GM10248 (cell line): ENCODE measurements around the gene RARRES2.
"Not testable (repeated sequence)": the region's sequence is repeated elsewhere in the genome, so short reads cannot be mapped to it uniquely, and the experiment has no call there.

Experiments
- CTCF ChIA-PET: fragments of 300-600 bp; sonication (Branson Sonifier 250); formaldehyde crosslinking; extraction: SDS; loops from one replicate; lab custom pipeline; 2021; ENCODE audit warnings: antibody characterized with exemption; lab: Yijun Ruan, JAX
- POLR2A ChIA-PET: fragments of 350-650 bp; sonication (Branson Sonifier 250); formaldehyde crosslinking; extraction: SDS; loops from one replicate; lab custom pipeline; 2020; ENCODE audit warnings: antibody characterized with exemption; lab: Yijun Ruan, JAX
- DNase-seq: peaks from one replicate; pipeline ENCODE4 v3.0.0; 2012; ENCODE audit errors: extremely low spot score
- TF ChIP-seq, protein P1 (sequence below): IDR thresholded peaks from 2 replicates; pipeline ENCODE4 v1.5.1; 2012; ENCODE audit warnings: mild to moderate bottlenecking, low read depth; ENCODE audit errors: extremely low read depth, missing control alignments, control extremely low read depth

Gene RARRES2

DNA sequence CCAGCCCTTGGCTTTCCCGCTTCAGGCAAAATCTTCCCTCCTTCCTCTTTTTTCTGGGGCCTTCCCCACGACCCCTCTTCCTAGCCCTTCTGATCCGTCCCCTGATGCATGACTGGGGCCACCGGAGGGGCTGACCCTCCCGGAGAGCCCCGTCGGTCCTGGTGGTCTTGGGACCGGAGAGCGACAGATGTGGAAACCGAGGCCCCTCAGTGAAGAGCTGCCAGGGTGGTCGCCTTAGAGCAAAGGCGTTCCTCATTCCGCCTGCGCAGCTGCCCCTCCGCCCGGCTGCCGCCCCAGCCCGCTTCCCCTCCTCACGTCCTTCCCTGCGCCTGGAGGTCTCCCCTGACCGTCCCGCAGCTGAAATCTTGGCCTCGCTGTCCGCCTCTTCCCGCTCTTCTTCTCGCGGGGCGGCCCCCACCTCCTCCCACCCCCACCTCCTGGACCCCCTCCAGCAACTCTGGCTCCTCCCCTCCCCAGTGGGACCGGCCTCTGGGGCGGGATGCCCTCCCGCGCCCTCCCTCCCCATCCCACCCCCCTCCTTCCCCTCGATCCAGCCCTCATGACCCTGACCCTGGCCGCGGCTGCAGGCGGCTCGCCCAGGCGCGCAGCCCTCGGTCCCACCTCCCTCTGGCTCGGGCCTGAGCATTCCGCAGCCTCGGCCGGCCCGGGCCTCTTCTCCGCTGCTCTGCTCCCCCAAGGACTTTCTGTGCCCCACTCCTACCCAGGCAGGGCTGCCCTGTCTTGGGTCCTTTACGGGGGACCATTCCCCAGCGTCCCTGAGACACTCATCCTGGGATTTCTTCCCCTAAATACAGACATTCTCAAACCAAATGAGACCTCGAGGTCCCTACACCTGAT is at the start of gene RARRES2:
Gene RARRES2, minus strand, starts transcription at position 367 of the 858 bp plus-strand sequence. CDS start 1,020 bp downstream, outside the sequence.
- POLR2A ChIA-PET: no interaction called here
- TF ChIP-seq, protein P1, sequence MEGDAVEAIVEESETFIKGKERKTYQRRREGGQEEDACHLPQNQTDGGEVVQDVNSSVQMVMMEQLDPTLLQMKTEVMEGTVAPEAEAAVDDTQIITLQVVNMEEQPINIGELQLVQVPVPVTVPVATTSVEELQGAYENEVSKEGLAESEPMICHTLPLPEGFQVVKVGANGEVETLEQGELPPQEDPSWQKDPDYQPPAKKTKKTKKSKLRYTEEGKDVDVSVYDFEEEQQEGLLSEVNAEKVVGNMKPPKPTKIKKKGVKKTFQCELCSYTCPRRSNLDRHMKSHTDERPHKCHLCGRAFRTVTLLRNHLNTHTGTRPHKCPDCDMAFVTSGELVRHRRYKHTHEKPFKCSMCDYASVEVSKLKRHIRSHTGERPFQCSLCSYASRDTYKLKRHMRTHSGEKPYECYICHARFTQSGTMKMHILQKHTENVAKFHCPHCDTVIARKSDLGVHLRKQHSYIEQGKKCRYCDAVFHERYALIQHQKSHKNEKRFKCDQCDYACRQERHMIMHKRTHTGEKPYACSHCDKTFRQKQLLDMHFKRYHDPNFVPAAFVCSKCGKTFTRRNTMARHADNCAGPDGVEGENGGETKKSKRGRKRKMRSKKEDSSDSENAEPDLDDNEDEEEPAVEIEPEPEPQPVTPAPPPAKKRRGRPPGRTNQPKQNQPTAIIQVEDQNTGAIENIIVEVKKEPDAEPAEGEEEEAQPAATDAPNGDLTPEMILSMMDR: no peak
- no peak for DNase-seq
- CTCF ChIA-PET: no interaction called here

DNA sequence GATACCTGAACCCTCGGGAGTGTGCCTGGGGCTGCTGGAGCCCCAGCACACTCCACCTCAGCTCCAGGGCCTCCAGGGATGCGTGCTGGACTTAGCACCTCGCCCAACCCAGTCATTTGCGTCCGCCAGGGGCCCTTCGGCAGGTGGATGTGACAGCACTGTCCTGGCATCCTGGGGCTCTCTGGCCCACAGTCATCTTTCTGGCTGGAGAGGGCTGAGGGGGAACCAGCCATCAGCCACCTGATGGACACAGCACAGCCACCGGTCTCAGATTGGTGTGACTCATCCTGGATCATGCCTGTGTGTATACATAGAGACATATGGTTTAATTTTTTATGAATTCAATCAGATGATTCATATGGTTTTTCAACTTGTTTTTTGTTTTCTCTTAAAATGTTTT is 48.8 kb upstream of the RARRES2 start:
- POLR2A ChIA-PET: no interaction called here

DNA sequence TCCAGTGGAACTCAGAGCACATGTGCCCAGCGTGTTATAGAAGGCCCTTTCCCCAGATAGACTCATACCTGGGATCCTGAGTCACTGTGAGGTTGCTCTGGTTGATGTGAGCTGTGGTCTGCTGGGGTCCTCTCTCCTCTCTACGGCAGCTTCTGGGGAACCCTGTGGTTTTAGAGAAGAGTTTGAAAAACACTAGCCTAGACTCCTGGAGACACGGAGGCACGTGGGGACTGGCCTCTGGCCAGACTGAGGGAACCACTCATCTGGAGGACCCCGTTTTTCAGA is 48.0 kb upstream of the RARRES2 start:
- TF ChIP-seq, protein P1: no peak
- POLR2A ChIA-PET: no interaction called here
- CTCF ChIA-PET: interaction anchor here (0.8 kb wide), 1 partner anchor 16 kb away, joined by 3 read pairs; a partner anchor contains a TSS
- DNase-seq: no peak

More for the DNA sequence above, 48.8 kb upstream of the RARRES2 start:
- CTCF ChIA-PET: no interaction called here
- TF ChIP-seq, protein P1: no peak
- DNase-seq: no peak

DNA sequence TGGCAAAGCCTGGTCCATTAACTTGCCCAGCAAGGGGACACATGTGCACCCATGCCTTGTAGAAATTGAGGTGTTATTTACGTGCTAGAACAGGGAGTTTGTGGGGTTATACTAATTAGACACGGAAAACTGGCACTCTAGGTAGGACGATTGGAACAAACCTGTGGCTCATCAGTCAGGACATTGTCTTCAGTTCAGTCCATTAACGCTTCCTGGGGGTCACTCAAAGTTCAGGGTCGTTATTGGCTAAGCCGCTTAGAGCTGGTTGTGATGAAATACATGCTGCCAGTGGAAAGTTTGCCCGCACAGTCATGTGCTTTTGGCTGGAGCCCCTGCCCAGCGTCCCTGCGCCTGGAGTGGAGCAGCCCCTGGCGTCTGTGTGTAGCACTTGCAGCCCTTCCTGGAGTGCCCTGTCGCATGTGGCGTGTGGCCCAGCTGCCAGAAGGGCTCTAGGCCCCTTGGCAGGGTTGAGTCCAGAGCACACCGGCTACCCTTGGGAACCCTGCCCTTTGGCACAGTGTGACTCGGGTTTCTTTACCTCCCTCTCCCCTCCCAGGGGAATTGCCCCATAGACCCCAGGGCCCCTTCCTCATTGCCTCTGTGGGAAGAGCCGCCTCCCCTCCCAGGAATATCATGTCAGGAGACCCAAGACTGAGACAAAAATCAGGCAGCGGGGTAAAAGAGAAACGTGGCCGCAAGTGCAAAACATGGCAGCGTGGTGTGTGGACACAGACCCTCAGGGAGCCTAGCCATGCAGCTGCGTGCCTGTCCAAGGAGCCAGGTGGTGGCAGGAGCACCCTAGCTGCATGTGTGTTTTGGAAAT is 47.5 kb upstream of the RARRES2 start:
- TF ChIP-seq, protein P1: no peak
- DNase-seq: no peak
- ChIA-PET CTCF (interaction anchor here (0.8 to 1.6 kb wide), 3 partner anchors 13 to 17 kb away, joined by 3 to 7 read pairs (median 6); a partner anchor contains a TSS), POLR2A (no interaction called here)

DNA sequence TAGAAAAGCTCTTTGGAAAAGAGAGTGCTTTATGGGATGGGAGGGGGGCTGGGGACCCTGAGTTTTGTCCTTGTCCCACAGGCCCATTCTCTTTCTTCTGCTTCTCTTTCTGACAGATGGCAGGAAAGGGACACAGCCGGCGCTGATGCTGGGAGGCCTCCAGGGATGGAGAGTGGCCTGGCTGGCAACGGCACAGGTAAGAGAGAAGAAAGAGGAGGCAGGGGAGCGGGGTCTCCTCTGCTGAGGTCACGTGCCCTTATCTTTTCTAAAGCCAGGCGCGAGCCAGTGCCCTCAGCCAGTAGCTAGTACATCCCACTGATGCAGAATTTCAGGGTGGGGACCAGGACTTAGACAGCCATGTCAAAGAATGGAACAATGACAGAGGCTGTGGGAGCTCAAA is 46.9 kb upstream of the RARRES2 start:
- ChIA-PET POLR2A (no interaction called here), CTCF (interaction anchor here (0.7 to 1.6 kb wide), 3 partner anchors 13 to 56 kb away, joined by 3 to 7 read pairs (median 6); no protein-coding TSS in a partner anchor)
- DNase-seq: no peak
- TF ChIP-seq, protein P1: no peak

DNA sequence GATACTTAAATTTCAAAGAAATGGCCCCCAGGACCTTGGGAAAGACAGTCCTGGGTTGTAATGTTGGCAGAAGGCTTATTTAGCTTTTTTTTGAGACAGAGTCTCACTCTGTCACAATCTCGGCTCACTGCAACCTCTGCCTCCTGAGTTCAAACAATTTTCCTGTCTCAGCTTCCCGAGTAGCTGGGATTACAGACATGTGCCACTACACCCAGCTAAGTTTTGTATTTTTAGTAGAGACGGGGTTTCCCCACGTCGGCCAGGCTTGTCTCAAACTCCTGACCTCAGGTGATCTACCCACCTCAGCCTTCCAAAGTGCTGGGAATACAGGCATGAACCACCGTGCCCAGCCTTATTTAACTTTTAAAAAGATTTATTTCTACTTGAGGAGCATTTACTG is 44.5 kb upstream of the RARRES2 start:
- ChIA-PET POLR2A (interaction anchor here (1.5 kb wide), 1 partner anchor 17 kb away, joined by 3 read pairs; the partner anchor contains the start of gene REPIN1), CTCF (interaction anchor here (1.1 to 2.3 kb wide), 8 partner anchors 9 to 34 kb away, joined by 3 to 6 read pairs (median 3); a partner anchor contains a TSS)
- DNase-seq: not testable (repeated sequence)
